SW 1271 (cell line): ENCODE measurements around the gene C1QL2.

ENCODE experiments used
- DNase-seq, 2 experiments: peaks; one replicate each; lab custom pipeline; 2025; lab: John Stamatoyannopoulos, UW

Gene C1QL2

DNA sequence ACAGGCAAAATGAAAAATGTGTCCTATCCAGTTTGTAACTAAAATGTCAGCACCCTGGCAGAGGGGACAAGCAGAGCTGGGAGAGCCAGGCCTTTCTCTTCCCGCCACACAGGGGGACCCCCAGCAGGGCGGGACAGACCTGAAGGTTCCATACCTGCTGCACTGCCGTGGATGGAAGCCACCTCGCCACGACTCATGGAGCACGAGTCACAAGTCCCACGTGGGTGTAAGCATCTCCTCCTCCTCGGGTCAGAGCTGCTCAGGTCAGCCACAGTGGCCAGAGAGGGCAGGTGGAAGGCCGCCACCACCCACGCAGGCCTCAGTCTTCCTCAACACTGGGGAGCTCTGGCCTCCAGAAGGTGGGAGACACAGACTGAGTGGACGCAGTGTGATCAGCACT is 21.0 kb downstream of the C1QL2 start:
- no peak for DNase-seq

DNA sequence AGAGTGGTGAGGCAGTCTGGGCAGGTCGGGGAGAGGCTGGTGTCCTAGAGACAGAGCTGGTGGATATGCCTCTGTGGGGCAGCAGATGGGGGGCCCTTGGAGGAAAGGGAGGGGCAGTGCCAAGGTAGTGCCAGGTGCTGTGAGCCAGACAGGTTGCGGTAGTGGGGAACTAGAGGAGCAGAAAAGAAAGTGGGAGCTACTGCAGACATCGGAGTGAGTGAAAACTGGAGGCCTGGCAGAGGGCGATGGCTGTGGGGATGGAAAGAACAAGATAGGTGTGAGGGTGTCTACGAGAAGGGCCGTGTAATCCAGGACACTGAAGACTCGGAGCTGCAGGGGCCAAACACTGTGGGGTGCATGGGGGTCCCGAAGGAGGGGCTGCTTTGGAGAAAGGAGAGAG is 21.7 kb downstream of the C1QL2 start:
- no peak for DNase-seq

DNA sequence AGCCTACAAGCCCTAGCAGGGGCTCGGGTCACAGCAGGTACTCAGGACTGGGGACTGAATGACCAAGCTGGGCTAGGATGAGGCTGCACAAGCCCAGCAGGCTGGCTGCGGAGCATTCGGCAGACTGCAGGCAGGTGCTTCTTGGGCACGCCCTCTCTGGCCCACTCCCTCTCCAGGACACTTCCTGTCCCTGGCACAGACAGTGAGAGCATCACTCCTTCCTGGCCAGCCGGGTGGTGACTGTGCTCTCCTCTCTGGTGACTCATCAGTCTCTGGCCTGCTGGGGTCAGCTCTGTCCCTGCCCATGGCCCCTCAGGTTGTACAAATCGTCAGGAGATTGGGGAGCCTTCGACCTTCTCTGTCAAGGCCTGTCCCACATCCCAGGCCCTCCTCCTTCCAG is 22.5 kb downstream of the C1QL2 start:
- peak in 1 of 2 experiments; percentile 14 for DNase-seq

DNA sequence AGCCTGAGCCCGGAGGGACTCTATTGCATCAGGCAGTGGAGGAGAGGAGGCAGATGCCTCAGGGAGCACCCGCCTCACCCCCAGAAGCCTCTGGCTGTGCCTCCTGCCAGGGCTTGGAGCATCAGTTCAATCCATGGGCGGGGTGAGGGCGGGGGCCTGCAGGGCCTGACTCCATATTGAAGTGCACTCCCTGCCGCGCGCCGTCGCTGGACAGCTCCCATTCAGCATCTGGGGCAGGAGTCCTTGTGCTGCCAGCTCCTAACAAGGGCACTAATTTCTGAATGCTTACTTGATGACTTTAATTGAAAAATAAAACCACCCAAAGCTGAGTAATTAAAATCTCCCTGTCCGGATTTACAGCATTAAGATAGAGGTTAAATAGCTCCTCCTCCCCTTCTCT is 23.8 kb downstream of the C1QL2 start:
- DNase-seq, result no peak

DNA sequence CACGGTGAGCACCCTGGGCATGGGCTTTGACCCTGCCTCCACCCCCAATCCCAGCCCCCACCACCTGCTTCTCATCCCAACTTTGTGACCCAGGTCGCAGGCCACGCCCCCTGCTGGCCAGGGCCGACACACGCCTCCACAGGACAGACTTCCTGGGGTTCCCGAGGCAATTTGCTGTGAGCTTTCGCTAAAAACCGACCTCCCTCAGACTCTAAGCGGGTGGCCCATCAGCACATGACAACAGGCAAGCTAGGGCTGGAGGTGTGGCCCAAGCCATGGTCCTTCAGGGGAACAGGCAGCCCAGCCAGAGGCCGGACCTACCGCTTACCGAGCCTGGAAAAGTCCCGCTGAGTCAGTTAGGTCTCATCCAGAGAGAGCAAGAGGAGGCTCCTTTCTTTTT is 31.9 kb downstream of the C1QL2 start:
- DNase-seq, result no peak

DNA sequence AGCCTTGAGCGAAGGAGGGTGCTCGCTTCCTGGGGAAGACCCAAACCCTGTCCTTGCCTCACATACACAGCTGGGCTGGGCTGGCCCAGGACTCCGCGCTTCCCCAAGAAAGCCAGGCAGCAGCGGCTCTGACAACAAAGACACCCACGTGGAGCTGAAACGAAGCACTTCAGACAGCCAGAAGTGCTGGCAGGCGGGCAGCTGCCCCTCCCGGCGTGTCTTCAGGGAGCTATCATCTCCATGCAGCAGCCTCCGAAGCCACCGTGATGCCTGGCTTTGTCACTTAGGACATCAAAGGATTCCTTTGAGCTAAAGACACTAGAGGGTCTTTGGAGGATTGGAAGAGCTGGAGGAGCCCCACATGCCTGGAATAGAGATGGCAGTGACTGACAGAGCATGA is 35.2 kb downstream of the C1QL2 start:
- no peak for DNase-seq

DNA sequence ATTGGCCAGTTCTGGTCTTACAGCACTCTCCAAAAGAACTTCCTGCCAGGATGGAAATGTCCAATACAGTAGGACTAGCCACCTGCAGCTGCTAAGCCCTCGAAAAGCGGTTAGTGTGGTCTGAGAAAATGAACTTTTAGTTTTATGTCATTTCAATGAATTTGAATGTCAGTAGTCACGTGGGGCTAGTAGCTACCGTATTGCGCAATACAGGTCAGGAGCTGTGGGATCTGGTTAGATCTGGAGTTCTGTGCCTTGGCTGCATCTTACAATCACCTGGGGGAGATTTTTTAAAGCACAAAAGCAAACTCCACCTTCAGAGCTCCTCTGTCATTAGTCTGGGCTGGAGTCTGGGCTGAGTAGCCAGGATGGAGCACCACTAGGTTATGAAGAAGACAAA is 35.9 kb downstream of the C1QL2 start:
- DNase-seq, result no peak

DNA sequence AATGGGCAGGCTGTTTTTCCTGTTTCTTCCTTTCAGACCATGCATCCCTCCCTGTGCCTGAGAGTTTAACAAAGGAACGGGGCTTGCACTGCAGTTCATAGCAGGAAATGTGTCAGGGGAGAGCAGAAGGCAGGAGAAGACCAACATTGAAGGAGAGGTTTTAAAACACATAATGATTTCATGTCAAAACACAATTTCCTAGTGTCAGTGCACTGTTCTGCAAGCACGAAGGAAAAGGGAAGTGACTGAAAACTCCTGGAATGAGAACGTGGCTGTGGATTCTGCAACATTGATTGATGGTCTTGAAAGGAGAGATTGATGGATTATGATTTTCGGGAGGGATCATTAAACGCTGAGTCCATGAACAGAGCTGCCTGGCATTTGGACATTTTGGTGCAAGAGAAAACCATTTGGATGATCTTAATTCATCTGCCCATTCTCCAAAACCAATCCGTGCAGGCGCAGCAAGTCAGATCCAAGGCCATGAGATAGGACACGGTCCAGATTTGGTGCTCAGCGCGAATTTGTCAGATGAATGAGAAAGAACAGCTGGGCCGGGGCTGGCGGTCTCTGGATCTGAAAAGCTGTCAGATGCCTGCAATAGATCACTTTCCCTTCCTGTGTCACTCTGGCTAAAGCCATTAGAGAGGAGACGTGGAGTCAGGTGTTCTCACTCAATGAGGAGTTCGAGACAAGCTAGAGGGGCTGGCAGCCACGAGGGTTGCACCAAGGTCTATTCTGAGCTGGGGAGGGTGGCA is 38.4 kb downstream of the C1QL2 start:
- no peak for DNase-seq

DNA sequence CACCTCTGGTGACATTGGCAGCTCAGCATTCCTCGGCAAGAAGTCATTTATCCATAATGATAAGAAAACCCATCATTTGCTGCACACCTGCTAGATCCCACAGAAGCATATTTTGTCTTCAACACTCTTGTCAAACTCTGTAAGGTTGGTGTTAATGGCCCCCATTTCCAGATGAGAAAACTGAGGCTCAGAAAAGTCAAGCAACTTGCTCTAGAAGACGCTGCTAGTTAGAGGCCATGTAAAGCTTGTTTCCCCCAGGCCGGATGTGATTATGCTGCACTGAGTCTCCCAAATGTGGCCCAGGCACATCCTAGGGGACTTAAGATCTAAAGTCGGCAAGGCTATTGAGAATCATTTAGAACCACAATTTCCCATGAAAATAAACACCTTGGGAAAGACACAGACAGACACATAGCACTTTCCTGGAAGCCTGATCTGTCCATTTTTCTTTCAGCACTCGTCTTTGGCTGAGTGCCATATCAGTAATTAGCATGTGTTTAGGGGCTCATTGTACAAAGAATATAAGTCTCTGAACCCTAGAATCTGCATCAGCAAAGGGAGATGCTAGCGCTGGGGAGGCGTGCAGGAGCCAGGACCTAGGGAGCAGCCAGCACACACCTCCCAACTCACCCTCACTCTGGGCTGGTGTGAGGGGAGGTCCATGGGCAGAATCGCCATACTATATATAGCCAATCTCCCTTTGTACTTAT is 39.3 kb downstream of the C1QL2 start:
- no peak for DNase-seq

DNA sequence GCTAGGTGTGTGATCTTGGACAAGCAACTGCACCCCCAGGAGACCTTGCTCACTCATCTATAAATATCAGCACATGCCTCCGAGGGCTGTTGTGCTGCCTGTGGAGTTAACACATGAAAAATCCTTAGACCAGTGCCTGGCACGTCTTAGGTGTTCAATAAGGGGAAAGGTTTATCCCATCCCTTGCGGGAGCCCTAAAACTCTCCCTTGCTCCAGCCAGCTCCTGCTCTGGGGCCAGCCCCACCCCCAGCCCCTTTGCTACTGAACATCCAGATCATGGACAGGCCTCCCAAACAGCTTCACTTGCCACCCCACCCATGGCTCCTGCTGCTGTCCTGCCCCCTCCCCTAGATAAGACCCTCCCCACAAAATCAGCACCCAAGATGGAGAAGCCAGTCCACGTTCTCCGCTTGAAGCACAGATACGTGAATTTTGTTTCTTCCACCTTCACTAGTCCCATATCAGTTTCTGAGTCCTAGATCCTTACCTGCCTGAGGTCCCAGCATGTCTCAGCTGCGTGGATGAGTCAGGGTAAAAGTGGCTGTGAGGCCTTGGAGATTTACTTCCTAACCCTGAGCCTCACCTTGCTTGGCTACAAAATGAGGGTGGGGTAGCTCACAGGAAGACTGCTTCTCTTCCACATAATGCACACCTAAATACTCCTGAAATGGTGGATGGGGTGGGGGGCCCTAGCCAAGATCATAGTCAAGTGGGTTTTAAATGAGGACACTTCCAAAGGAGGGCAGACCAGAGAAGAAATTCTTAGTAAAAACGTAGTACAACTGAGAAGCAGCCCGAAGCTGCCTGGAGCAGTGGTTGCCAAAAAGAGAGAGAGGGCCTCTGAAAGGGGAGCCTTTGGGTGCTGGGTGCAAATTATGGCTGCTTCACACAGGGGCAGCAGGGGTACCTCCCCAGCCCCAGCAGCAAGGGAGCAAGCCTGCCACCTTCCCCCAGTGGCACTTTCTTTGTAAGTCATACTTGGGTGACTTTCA is 40.4 kb downstream of the C1QL2 start:
- DNase-seq, result no peak

DNA sequence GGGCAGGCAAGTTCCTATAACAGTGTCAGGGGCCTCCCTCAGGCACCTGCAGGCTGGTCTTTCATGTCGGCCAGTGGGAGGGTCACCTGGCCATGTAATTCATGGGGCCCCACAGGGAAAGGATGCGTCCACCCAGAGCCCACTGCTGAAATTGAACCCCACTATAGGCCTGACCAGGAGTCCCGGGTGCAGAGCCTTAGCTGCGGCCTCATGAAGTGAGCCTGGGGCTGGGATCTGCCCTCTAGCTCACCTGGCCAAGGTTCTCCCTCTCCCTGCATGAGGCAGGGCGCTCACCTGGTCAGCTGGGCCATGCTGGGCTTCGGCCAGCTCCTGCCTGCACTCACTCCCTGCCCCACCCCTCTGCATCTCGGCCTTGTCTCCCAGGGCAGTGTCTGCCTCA is 41.1 kb downstream of the C1QL2 start:
- DNase-seq, result no peak

DNA sequence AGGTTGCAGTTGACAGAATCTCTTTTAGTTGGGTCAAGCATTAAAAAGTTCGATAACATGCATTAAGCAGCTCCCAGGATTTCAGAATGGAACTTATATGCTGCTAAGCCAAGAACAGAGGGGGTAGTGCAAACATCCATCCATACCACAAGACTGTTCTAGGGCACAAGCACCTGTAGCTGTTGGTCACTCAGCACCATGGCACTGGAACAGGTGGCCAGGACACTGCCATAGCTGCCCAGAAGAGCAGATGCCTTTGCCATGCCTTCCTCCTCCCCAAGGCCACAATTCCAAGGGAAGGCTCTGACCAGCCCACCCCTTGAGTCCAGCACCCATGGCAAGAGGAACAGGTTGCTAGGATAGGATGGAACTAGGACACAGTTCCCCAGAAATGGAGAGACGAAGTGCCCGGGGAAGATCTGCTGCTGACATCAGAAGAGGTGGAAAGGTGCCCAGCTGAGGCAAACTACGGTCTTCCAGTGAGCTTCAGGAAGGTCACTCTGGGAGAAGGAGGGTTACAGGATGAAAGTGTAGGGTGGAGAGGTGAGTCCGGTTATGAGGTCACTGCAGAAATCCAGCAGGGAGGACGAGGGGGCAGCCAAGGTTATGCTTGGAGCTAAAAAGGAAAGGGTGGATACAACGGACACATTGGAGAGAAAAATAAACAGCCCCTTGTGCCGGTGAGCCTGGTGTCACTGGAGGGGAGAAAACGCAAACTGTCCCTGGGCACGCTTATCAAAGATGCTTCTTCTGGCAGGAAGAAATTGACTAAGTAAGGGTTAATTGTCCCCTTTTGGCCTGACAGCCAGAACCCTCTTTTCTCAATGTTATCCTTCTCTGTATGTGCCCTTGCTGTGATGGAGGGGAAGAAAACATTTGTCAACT is 41.9 kb downstream of the C1QL2 start:
- DNase-seq, result no peak

DNA sequence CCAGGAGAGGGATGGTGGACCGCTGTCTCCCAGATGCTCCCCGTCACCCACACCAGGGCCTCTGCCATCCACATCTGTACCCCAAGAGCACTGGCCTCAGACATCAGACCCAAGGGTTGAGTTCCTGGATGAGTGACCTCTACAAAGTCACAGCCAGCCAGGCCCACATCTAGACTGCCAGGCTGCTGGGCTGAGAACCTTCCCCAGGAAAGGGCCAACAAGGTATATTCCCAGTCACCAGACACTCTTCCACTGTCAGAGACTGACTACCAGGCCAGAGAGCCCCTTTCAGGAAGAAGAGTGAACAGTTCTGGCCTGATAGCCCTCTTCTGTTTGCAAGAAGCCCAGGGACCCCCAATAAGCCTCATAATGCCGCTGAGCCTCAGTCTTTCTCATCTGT is 44.3 kb downstream of the C1QL2 start:
- DNase-seq, result no peak

DNA sequence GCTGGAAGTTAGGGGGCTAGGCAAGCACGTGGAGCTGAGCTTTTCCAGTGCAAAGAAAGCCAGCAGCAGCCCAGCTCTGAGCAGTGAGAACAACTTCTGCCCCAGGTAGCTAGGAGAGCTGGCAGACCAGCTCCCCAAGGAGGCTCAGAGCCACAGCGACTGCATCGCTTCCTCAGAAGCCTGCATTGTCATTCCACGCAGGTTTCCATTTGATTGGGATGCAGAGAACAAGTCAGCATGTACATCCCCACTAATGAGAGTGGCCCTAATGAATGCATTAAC is 45.1 kb downstream of the C1QL2 start:
- no peak for DNase-seq

DNA sequence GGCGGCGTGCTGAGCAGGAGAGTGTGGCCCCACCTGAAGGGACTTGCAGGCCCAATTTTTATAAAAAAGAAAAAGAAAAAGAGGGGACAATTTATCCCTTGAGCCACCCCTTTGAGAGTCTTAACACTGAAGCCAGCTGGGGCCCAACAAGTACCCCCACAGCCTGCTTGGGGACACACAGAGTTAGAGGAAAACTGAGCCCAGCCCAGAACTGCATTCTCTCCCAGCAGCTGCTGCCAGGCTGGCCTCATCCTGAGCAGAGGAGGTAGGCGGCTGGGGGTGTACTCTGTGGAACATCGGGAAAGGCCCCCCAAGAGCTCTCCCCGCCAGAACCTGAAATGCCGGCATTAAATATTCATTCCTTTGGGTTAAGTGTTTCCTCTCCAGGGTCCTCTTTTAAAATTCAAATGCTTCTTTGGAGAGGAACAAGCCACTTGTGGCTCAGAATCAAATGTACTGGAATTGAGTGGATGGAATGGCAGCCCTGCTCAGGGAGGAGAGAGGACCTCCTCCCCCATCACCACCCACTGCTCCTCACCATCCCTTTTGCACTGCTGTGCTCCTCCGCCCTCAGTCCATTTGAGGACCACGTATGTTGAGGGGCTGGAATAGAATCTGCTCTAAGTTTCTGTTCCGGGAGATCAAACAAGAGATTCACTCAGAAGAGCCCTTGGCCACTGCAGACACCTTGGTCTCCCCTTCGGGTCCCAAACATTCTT is 45.6 kb downstream of the C1QL2 start:
- no peak for DNase-seq

DNA sequence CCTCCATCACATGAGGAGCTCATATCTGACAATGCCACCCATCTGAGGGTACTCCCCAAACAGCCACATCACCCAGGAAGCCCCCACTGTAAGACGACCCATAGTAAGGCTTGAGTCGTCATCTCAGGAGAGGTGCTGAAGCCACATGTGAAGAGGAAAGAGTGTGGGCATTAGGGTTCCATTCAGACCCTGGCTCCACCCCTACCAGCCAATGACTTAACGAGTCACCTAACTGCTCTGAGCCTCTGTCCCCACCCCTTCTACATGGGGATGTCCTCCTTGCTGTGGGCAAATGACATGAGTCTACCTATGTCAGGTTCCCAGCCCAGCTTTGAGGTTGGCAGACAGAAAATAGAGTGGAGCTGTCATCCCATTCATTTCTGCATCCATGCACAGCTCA is 46.3 kb downstream of the C1QL2 start:
- no peak for DNase-seq

DNA sequence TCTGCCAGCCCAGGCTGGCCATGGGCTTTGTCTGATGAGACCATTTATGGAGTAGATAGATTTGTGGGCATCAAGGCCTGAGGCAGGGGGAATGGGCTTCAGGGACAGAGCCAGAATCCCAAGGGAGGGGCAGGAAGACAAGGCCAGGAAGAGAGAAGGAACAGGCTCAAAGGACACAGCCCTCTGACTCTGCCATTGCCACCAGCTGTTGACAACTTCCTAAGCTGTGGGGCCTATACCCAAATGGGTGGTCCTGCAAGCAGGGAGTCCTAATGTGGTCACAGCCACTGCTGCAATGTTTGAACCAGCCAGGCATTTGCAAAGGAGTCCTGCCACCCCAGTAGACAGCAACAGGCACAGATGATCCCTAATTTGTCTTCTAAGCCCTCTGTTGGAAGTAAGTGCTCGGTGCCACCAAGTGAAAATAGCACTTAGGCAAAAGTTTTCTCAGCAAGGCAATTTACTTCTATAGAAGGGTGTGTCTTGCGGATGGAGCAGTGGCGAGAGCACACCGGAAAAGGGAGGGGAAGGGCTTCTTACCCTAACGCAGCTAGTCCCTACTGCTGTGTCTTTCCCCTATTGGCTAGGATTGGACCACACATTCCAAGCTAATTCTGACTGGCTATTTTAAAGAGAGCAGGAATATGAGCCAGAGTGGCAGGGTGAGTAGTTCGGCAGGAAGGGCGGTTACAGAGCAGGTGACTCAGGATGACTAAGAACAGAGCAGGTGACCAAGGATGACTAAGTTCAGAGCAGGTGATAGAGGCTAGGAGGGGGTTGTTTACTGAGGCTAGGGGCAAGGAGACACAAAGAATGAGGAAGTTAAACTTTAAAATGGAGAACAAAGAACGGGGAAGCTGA is 47.2 kb downstream of the C1QL2 start:
- no peak for DNase-seq

DNA sequence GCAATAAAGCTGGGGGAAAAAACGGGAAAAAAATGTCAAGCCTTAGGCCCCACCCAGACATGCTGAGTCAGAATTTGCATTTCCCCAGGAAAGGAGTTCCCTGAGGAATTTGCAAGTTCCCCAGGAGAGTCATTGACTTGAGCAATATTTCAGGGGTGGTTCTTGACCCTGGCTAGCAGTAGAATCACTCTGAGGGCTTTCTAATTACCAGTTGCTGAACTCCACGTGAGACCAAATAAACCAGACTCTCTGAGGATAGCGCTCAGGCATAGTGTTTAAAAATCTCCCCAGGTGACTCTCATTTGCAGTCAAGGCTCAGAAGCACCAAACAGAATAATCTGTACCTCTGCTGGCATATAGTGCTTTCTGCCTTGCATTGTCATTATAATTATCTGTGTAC is 48.7 kb downstream of the C1QL2 start:
- no peak for DNase-seq

DNA sequence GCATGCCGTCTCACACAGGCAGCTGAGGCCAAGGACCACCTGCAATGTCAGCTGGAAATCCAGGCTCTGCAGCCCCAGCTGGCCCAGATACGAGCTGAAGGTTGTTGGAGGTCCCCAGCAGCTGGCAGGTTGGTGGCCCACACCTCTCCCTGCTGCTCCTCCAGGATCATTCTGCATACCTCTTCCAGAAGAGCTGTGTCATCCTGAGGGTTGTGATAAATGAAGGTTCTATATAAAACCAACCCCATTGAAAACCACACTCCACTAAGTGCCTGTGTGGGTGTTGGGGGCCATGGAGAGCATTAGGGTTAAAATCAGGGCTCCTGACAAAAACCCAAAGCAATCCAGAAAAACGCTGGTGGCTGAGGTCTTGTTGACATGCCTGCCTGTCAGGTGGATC is 50.4 kb downstream of the C1QL2 start:
- no peak for DNase-seq

DNA sequence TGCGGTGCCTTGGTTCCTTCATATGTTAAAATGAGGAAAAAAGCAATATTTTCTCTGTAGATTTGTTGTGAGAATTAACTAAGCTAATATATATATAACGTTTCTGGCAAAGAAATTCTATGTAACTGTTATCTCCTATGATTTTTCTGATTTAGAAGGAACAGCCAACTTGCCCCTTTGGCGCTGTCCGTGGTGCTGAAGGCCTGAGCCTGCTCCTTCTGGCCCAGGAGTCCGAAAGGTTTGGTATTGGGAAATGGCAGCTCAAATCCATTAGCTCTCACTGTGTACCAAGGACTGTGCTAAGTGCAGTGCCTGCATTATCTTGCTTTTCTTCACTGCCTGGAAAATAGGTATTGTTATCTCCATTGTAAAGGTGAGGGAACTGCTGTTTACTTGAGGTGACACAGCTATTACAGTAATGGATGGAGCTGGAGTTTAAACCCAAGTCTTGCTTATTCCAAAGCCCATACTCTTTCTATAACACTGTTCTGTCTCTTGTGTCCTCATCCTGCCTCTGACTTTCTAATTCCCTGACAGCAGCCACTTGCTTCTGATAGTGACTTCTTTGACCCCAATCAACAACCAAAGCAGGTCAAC is 52.2 kb downstream of the C1QL2 start:
- no peak for DNase-seq
